HG02642 (cell line): ENCODE measurements around the gene UNC13D.
"Not testable (repeated sequence)": the region's sequence is repeated elsewhere in the genome, so short reads cannot be mapped to it uniquely, and the experiment has no call there.

Experiments
- ATAC-seq: cut with Tn5 transposase; IDR thresholded peaks from one replicate; pipeline ENCODE4 v1.9.1; 2021; ENCODE audit warnings: mild to moderate bottlenecking; ENCODE audit not compliant: unreplicated experiment, poor library complexity

UNC13D gene

DNA sequence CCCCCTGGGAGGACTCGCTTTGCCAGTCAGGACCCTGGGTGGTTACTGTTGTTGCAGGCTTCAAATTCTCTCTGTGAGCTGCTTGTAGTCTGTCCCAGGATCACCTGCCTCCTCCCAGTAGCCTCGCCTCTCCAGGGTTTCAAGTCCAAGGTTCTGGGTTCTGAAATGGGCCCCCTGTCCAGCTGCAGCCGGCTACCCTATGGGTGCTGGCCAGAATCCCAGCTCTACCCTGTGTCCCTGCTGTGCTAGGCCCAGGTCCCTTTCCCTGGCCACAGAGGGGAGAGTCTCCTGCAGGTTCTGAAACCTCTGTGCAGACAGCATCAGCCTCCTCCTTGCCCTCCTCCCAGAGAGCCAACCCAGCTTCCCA lies 21.4 kb downstream of the UNC13D start:
- no peak for ATAC-seq

DNA sequence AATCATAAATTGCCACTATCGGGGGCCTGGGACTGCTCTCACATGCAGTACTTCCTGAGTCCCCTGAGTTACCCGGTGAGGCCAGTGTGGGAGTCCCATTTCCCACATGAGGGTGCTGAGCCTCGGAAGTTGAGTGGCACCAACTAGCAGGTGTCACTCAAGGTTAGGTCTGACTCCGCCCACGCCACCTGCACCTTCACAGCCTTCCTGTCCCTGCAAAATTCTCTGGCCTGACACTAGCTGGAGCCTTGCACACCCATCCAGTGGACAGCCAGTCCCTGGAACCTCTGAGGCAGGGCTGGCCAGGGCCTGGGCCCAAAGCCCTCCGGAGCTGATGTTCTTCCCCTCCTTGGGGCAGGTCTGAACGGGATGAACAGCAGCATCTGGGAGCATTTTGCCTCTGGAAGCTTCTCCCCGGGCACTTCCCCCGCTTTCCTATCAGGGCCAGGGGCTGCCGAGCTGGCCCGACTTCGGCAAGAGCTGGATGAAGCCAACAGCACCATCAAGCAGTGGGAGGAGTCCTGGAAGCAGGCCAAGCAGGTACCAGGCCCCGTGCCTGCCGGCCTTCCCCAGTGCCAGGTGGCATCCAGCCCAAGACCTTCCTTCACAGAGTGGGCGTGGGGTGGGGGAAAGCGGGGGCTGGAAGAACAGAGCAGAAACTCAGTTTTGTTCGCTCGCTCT lies 21.9 kb downstream of the UNC13D start:
- ATAC-seq, result no peak

DNA sequence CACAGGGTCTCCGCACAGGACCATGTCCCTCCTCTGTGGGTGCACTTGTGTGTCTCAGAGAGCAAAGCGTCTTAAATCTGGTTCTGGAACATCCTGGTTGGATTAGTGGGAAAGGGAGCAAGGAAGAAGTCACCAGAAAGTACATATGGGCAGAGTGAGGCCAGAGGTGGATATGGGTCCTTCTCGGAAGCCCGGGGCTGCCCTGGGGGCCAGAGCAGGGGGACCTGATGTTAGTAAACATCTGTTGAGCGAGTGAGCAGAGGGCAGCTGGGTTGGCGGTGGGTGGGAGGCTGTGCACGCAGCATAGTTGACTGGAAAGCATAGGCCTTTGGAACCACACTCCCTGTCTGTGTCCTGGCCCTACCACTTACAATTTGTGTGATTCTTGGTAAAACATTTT lies 22.7 kb downstream of the UNC13D start:
- ATAC-seq, result no peak

DNA sequence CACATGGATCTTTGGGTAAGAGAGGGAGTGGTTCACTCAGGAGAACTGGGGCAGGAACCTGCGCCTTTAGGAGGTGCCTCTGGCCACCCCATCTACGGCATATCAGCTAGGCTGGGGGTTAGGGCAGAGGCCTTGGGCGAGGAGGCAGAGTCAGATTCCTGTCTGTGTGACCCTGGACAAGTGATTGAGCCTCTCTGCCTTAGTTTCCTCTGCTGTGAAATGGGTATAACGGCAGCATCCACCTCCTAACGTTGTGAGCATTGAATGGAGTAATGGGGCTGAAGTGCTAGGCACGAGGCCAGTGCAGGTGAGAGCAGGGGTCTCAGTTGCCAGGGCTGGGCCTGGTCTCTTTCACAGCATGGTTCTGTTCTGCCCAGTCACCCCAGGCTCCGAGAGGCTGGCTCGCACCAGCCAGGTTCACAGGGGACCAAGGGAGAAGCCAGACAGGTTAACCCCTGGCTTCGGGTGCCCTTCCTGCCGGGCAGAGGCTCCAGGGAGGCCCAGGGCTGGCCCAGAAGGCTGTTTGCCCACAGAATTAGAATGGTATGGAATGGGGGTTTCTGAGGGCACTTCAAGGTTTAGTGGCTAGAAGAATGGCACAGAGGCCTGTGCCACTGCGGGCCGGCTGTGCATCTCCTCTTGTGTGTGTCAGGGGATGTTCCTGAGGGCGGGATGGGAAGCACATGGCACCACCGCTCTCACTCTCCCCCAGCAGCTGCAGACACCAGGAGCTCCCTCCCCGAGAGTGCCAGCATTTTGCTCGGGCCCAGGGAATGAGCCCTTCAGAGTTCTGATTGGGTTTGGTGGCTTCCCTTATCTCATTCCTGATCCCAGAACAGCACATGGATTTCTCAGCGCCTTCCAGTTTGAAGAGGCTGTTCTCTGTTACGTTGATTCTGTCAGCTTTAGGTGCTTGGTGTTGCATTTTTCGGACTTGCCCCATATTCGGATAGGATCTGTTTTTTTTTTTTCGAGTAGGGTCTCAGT lies 23.8 kb downstream of the UNC13D start:
- ATAC-seq, result no peak

DNA sequence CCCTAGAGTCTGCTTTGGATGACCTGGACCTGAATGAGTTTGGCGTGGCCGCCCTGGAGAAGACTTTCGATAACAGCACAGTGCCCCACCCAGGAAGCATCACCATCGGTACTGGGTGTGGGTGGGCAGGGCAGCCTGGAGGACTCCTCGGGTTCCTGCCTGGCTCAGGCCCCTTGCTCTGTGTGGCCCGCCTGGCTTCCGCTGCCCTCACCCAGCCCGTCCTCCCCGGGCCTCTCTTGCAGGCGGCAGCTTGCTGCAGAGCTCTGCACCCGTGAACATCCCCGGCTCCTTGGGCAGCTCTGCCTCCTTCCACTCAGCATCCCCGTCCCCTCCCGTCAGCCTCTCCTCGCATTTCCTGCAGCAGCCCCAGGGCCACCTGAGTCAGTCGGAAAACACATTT lies 24.5 kb downstream of the UNC13D start:
- no peak for ATAC-seq

DNA sequence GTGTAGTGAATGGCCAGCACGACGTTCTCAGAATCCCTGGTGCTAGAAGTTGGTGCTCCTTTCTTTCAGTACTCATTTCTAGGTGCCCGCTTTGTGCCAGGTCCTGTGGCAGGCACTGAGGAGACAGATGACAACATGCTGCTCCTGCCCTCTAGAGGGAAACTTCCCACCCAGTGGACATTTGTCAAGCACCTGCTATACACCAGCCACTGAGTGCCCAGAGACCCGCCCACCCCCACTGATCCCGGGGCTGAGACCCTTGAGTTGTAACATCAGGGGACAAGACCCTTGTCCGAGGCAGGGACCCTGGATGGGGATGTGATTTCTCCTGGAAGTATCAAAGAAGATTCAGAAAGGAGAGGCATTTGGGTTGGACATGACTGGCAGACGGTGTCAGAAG lies 25.1 kb downstream of the UNC13D start:
- ATAC-seq, result no peak

DNA sequence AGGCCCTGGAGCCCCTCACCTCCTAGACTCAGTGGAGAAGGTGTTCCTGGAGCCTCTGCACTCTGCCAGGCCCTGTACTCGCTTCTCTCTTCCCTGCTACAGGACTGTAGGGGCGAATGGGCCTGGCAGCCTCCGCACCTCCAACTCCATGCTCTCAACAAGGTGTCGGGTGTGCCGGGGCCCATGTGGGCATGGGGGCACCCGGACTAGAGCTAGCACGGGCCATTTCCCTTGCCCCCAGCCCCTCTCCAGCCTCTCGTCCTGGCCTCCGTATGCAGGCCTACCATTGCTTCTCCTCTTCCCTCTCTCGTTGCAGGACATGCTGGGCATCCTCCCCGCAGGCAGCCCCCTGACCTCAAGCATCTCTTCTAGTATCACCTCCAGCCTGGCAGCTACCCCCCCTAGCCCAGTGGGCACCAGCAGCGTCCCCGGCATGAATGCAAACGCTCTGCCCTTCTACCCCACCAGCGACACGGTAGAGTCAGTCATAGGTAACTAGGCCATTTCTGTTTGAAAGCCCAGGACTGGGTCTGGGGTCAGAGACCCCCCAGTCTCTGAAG lies 25.8 kb downstream of the UNC13D start:
- ATAC-seq, result no peak

DNA sequence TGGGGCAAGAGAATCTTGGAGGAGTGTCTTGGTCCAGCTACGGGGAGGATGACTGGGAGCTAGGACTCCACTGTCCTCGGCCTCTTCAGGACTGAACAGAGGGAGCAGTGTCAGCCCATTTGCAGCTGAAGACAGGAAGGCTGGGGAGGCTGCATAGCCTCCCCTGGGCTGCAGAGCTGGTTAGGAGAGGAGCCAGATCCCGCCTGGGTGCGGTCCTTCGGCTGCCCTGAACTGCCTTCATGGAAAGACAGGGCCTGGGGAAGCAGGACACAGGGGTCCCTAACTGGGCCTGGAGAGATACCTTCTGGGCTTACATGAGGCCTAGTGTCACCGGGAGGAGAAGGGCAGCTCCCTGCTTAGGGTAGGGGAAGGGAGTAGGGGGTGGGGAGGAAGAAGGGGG lies 26.6 kb downstream of the UNC13D start:
- no peak for ATAC-seq

DNA sequence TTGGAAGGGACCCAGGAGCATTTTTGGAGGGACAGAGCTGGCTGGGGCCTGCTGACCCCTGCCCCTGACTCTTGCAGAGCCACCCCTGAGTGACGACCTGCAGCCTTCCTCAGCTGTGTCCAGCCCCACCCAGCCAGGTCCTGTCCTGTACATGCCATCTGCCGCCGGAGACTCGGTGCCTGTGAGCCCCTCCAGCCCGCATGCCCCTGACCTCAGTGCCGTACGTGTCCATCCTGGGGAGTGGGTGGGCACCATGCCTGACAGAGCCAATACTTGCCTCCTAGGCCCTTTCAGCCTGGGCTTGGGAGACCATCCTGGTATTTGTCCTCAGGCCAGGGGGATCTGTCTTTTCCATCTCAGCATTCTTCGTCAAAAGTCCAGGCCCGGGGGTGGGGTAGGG lies 27.5 kb downstream of the UNC13D start:
- ATAC-seq, result no peak

DNA sequence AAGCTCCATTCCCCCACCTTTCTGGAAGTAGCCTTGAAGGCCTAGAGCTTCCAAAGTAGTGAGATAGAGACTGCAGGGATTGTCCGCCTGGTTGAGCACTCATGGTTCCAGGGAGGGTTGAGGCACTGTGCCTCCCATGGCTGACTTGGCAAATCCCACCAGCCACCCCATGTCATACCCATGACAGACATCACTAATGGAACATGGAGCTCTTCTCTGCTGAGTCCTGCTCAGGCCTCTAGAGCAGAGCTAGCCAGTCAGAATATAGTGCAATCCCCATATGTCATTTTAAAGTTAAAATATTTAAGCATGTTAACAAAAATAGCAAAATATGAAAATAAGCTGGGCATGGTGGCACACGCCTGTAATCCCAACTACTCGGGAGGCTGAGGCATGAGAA lies 28.8 kb downstream of the UNC13D start:
- no peak for ATAC-seq

DNA sequence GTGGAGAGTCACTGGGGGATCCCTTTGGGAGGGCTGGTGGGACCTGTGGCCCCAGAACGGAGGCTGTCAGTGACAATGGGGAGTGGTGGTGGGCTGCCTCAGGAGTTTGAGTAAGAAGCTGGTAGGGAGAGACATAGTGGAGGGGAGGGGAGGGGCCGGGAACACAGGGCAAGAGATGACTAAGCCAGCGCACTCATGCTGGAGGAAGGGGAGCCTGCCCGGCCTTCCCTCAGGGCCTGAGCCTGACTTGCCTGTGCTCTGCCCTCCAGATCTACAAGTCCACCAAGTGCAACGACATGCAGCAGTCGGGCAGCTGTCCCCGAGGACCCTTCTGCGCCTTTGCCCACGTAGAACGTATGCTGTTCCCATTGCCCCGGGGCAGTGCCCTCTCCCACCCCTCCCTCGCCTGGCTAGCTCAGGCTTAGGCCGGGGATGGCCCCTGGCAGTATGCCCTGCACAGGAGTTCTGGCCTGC lies 29.3 kb downstream of the UNC13D start:
- ATAC-seq, result no peak

DNA sequence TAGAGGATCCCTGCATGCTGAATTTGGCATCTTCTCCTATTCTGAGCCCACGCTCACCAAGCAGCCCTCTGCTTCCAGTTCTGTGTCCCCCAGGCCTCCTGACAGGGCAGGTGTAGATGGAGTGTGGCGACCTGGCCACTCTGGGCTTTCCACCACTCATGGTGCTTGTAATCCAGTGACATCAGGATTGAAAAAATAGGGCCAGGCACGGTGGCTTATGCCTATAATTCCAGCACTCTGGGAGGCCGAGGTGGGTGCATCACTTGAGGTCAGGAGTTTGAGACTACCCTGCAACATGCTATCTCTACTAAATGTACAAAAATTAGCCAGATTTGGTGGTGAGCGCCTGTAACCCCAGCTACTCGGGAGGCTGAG lies 30.2 kb downstream of the UNC13D start:
- ATAC-seq, result no peak

DNA sequence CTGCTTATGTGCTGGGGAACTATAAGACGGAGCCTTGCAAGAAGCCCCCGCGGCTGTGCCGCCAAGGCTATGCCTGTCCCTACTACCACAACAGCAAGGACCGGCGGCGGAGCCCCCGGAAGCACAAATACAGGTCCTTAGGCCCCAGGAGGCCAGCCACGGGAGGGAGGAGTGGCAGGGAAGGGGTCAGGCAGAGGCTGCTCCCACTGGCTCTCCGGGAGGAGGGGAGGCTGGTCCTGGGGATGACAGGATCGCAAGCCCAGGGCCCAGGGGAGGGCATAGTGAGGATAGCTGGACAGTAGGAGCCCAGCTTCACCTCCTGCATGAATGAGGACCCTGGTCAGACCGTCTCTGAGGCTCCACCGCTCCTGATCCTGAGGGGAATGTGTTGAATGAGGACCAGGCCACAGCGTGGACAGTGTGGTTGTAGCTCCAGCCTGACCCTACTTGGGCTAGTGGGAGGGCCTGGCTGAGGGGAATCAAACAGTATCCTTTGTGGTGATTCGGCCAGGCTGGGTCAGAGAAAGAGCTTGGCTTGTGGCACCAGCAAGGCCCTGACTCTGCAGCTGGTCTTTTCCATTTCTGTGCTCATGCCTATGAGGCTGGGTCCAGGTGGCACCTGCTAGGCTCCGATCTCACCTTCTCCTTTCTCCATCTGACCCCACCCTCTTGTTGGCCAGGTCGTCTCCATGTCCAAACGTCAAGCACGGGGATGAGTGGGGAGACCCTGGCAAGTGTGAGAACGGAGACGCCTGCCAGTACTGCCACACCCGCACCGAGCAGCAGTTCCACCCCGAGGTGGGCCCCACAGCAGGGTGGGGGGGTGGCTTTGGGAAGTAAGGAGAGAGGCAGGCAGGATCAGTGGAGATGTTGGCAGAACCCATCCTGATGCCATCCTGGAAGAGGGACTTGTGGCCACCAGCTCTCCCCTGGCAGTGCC lies 30.9 kb downstream of the UNC13D start:
- no peak for ATAC-seq

DNA sequence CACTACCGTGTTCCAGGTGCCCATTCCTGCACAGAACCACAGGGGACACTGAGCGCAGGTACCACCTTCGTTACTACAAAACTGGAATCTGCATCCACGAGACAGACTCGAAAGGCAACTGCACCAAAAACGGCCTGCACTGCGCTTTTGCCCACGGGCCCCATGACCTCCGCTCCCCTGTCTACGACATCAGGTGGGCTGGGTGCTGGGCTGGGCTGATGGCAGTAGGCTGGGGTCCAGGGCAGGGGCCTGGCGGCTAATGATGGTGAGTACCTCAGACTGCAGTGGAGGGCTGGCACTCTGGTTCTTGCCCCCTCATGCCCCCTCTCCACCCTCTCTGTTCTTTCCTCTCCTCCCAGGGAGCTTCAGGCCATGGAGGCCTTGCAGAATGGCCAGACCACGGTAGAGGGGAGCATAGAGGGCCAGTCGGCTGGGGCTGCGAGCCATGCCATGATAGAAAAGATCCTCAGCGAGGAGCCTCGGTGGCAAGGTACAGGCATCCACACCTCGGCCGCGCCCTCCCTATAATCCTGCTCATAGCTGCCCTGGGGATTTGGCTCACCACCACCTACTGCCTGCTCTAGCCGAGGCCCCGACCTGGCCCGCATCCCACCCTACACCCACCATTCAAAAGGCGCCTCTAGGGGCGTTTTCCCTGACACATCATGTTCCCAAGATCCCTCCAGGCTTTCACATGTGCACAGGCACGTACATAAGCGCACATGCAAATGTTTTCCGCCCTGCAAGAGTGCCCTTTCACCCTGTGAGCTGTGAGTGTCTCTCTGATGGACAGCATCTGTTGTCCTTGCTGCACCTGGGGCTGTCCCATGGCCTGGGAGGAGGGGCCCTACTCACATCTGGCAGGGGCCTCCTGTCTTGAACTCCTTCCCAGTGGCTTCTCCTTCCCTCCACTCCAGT lies 31.8 kb downstream of the UNC13D start:
- ATAC-seq, result no peak

DNA sequence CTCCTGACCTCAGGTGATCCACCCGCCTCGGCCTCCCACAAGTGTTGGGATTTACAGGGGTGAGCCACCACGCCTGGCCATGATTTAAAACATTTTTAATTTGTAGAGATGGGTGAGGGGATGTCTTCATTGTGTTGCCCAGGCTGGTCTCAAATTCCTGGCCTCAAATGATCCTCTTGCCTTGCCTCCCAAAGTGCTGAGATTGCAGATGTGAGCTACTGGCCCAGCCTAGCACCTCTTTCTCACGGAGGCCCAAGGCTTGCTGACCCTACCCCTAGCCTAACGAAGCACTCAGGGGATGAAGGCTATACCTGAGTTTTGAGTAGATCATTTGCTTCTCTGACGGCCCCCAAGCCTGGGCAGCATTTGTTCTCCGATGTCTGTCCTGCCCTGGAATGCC lies 33.0 kb downstream of the UNC13D start:
- ATAC-seq, result no peak

DNA sequence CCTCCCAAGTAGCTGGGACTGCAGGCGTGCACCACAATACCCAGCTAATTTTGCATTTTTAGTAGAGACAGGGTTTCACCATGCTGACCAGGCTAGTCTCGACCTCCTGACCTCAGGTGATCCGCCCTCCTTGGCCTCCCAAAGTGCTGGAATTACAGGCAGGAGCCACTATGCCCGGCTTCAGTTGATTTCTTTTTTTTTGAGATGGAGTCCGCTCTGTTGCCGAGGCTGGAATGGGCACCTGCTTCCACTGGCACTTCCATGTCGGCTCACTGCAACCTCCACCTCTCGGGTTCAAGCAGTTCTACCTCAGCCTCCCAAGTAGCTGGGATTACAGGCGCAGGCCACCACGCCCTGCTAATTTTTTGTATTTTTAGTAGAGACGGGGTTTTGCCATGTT lies 33.4 kb downstream of the UNC13D start:
- ATAC-seq, result not testable (repeated sequence)

DNA sequence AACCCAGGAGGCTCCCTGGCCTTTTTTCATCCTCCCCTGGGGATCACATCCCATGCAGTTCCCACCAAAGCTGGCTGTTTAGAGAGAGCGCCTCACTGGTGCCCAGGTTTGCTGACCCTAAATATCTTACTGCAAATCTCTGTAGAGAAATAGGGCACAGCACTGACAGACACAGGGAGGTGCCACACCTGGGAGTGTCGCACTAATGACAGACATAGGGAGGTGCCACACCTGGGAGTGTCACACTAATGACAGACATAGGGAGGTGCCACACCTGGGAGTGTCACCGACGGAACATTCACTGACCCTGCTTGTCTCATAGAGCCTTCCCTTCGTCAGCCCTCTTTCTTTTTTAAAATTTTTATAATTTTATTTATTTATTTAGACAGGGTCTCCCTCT lies 34.0 kb downstream of the UNC13D start:
- no peak for ATAC-seq

DNA sequence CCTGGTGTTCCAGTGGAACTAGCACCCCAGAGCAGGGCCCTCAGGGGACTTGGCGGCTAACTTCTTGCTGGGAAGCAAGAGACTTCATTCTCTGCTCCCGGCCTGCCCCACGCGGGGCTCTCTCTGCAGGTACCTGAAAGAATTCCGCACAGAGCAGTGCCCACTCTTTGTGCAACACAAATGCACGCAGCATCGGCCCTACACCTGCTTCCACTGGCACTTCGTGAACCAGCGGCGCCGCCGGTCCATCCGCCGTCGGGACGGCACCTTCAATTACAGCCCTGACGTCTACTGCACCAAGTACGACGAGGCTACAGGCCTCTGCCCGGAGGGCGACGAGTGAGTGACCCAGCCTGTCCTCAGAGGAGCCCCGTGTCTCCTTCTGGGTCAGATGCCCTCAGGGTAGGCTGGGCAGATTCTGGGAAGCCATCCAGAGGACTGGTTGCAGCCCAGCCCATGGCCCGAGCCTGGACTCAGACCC lies 34.5 kb downstream of the UNC13D start:
- ATAC-seq, result no peak
